Psoas muscle (tissue), 8 donors: ENCODE results near the gene BATF. TPM values are rescaled to one million over a fixed set of nuclear protein-coding genes. Genes with fewer than 3 reads are reported as not detected.
A peak's percentile ranks its signal among the peaks of the same experiment; 100 is the strongest.
"Not testable (repeated sequence)": the region's sequence is repeated elsewhere in the genome, so short reads cannot be mapped to it uniquely, and the experiment has no call there.

Experiments
- ATAC-seq, 4 donors: fragments of 200-7000 bp; cut with Tn5 transposase; one replicate each; pipeline ENCODE4 v1.9.1; 2020; ENCODE audit warnings: moderate library complexity in 3 of 4, mild to moderate bottlenecking in 2 of 4
- DNase-seq, 2 donors: peaks; one replicate each; pipeline ENCODE4 v3.0.0-alpha.2; 2020
- H3K27ac ChIP-seq: fragments of 200-600 bp; one replicate; pipeline ENCODE4 v1.8.0; 2022
- H3K27me3 ChIP-seq, 3 donors: fragments of 200-600 bp in 1 of 3; one replicate each; pipeline versions ENCODE4 v1.6.1 to v1.8.0; 2013 to 2022; ENCODE audit warnings: low read length in 2 of 3, mild to moderate bottlenecking in 2 of 3, moderate library complexity in 1 of 3; ENCODE audit not compliant: insufficient read depth in 3 of 3
- H3K36me3 ChIP-seq, 2 donors: fragments of 200-600 bp in 1 of 2; one replicate each; pipeline versions ENCODE4 v1.6.1 to v1.8.0; 2013 to 2022; ENCODE audit warnings: low read depth in 1 of 2, mild to moderate bottlenecking in 1 of 2, moderate library complexity in 1 of 2; ENCODE audit not compliant: insufficient read depth in 1 of 2
- H3K4me1 ChIP-seq: fragments of 200-600 bp; one replicate; pipeline ENCODE4 v1.8.0; 2022
- H3K4me3 ChIP-seq: fragments of 200-600 bp; one replicate; pipeline ENCODE4 v1.8.0; 2022; ENCODE audit warnings: mild to moderate bottlenecking
- H3K9me3 ChIP-seq: fragments of 200-600 bp; one replicate; pipeline ENCODE4 v1.8.0; 2022
- WGBS, 3 donors: extraction: QIAGEN DNeasy Blood & Tissue Kit; methylation state at CpG; one replicate each; pipeline versions ENCODE4 v1.1.6 to v1.1.7; 2013; 5-methylcytosine and 5-hydroxymethylcytosine counted together
- intact Hi-C, 2 donors: fragments of 100-400 bp; cut with DNase I; formaldehyde crosslinking; loops; one replicate each; pipeline versions ENCODE4 v1.11.0 to v1.14.2; 2022
- long read RNA-seq, 2 donors: library from polyadenylated mRNA; unstranded; transcript quantifications; one replicate each; pipeline ENCODE4 v2.0.0, GENCODE V29; 2021
- polyA plus RNA-seq, 3 donors: library from polyadenylated mRNA; stranded (reverse); fragments of 200-250 nt; gene quantifications; one replicate each; pipeline ENCODE4 v1.2.3, GENCODE V29; 2013
- total RNA-seq, 4 donors: library from RNA; stranded (reverse); fragmentation: NEBNext Ultra II Directional in 2 of 4; extraction: Animal tissue kit (Norgen Biotek cat#: 25700) in 2 of 4; gene quantifications; one replicate each; pipeline versions ENCODE4 v1.2.1 to v1.2.4, GENCODE V29; 2021 to 2023
- TF ChIP-seq, protein P1 (sequence below): fragments of 200-600 bp; IDR thresholded peaks from one replicate; pipeline ENCODE4 v1.8.0; 2022; ENCODE audit warnings: antibody characterized with exemption
- donor health status: healthy with polysubstance abuse.
- donor health status: DM: no; HTN: no; CAD: no; lungs with moderate emphysema.
- donor health status: Bipolar disorder and iron deficiency.
- donor health status: healthy.
- donor health status: DM: yes; HTN: yes; CAD: no.
- donor health status: DM: no; HTN: no; CAD: no.
- donor health status: DM: no; HTN: no; CAD: no.
- donor health status: DM: yes; HTN: yes; CAD: no.

The BATF gene, protein sequence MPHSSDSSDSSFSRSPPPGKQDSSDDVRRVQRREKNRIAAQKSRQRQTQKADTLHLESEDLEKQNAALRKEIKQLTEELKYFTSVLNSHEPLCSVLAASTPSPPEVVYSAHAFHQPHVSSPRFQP
- total RNA-seq (under 1 TPM in 3 of 4 donors, not detected in 1; 0.58 to 0.77 (median 0.76) TPM), polyA plus RNA-seq (under 1 TPM; 0.29 to 0.86 (median 0.70) TPM)
- long read RNA-seq, donor 1, partial matches to known transcripts, result 0 of 2 reads
- long read RNA-seq, donor 1, other reads (novel, unspliced or antisense), result 1 of 2 reads
- long read RNA-seq, donor 2, result 0 reads

DNA sequence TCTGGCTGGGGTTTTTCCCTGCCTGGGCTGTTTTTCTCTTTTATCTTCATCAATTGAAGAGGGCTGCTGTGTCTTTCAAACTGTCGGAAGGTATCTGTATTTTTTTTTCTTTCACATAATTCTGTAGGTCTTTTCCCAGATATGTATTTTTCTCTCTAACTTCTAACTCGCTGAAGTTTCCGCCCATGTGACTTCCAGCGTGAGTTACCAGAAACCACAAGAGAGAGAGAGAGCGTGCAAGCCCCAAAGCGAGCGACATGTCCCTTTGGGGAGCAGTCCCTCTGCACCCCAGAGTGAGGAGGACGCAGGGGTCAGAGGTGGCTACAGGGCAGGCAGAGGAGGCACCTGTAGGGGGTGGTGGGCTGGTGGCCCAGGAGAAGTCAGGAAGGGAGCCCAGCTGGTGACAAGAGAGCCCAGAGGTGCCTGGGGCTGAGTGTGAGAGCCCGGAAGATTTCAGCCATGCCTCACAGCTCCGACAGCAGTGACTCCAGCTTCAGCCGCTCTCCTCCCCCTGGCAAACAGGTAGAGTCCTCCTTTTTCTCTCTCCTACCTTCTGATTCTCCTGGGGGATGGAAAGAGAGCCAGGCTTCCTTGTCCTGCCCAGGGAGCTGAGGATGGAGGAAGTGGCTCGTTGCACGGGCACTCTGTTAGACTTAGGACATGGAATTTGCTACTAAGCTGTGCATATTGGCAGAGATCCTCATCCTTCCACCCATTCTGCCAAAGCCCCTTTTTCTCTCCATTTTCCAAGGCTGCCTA lies at the start of gene BATF:
Gene BATF, plus strand, starts transcription at position 246 of the 759 bp plus-strand sequence. Its CDS starts 214 bp downstream, at position 460.
- intact Hi-C loops, result no loop called here
- no peaks in the 10 kb centered on the region for H3K36me3 ChIP-seq
- TF ChIP-seq, protein P1, sequence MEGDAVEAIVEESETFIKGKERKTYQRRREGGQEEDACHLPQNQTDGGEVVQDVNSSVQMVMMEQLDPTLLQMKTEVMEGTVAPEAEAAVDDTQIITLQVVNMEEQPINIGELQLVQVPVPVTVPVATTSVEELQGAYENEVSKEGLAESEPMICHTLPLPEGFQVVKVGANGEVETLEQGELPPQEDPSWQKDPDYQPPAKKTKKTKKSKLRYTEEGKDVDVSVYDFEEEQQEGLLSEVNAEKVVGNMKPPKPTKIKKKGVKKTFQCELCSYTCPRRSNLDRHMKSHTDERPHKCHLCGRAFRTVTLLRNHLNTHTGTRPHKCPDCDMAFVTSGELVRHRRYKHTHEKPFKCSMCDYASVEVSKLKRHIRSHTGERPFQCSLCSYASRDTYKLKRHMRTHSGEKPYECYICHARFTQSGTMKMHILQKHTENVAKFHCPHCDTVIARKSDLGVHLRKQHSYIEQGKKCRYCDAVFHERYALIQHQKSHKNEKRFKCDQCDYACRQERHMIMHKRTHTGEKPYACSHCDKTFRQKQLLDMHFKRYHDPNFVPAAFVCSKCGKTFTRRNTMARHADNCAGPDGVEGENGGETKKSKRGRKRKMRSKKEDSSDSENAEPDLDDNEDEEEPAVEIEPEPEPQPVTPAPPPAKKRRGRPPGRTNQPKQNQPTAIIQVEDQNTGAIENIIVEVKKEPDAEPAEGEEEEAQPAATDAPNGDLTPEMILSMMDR, result no peak
- H3K9me3 ChIP-seq, result no peaks in the 10 kb centered on the region
- no peaks in the 10 kb centered on the region for H3K4me1 ChIP-seq
- DNase-seq, result no peak
- no peaks in the 10 kb centered on the region for H3K27me3 ChIP-seq
- WGBS, 3 donors, result 72 to 74% (median 74%) methylated on average over 13 of the region's 13 CpGs
- no peak within 1 kb of the TSS for H3K27ac ChIP-seq
- peak within 1 kb of the TSS; percentile 44 for H3K4me3 ChIP-seq
- no peak for ATAC-seq

DNA sequence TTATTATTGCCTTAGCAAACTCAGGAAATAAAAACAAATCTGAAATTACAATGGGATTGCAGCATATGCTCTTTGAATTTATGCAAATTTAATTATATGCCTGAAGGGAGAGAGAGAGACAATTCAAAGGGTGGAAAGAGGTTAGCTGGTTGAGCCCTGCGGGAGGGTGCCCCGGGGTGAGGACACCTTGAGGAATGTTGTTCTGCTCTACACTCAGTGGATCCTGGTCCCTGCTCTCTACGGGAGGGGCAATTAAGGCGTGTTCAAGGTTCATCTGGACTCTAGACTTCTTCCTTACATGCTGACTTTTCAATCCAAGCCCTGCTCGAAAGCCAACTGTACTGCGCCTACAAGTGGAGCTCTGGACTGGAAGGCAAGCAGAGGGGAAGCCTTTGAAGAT lies 48.1 kb upstream of the BATF start:
- not testable (repeated sequence) for H3K27me3 ChIP-seq, H3K27ac ChIP-seq, H3K9me3 ChIP-seq, DNase-seq, H3K4me3 ChIP-seq
- Histone ChIP-seq H3K36me3 (peaks cover 19 to 76% of the 10 kb centered on the region in 2 donors), H3K4me1 (peaks cover 13% of the 10 kb centered on the region)
- peak in 1 of 4 donors; percentile 18 for ATAC-seq
- intact Hi-C loops, result loop anchor here in 1 of 2 donors (5.0 kb wide), 1 partner anchor 42 kb away; no protein-coding TSS in a partner anchor
- 78 to 84% (median 80%) methylated on average over 6 of the region's 6 CpGs for WGBS, 3 donors

DNA sequence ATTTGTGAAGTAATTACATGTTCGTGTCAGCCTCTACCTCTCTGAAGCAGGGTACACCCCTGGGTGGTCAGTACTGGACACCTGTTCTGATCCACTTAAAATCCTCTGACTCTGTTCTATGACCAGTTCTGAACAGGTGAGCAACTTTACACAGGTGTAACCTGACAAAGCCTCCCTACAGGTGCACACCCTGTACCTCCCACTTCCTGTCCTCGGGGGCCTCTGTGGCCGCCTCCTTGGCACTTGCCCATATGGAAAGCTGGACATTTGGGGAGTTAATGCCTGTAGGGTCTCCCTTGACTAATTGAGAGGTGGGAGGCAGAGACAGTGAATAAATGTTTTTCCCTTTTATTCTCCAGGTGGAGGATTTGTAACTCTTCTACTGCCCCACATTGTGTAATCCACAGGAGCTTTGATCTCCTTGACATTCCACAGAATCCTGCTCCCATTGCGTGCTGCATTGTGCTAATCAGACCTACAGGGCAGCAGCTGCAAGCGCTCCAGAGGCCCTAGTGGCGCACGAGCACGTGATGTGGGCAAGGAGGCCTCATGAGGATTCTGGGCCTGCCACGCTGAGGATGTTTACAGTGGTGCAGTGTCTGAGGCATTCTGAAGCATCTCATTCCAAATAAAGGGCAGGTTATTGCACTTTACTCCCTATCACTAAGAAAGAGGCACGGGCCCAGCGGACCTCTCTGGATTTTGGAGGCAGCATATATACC lies 45.8 kb upstream of the BATF start:
- 63 to 68% (median 63%) methylated on average over 11 of the region's 11 CpGs for WGBS, 3 donors
- no peaks in the 10 kb centered on the region for H3K27me3 ChIP-seq
- H3K36me3 ChIP-seq, result peaks cover 9 to 53% of the 10 kb centered on the region in 2 donors
- TF ChIP-seq, protein P1, result no peak
- intact Hi-C loops, result no loop called here
- DNase-seq (no peak), ATAC-seq (peak; percentile 17 to 64 (median 52))
- H3K27ac ChIP-seq, result no peak overlapping the region
- H3K4me3 ChIP-seq, result no peak overlapping the region
- H3K4me1 ChIP-seq, result no peaks in the 10 kb centered on the region
- no peaks in the 10 kb centered on the region for H3K9me3 ChIP-seq

DNA sequence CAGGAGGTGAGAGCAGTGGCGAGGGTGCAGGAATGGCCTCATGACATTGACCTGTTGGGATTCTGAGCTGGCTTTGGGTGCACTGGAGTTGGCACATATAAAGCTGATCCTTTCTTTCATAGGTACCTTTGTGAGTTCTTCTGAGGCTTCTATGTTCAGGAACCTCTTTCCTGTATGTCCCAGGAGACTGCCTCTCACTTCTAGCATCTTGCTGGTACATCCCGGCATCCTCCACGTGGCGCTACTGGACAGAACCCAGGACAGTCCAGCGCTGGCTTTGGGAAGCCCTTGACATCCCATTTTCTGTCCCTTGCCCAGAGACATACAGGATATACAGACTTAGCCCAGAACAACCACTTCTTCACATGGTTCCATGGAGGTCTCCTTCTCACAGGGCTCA lies 44.4 kb upstream of the BATF start:
- H3K36me3 ChIP-seq, result peaks cover 0 to 38% of the 10 kb centered on the region in 2 donors
- TF ChIP-seq, protein P1, result no peak
- H3K9me3 ChIP-seq, result no peaks in the 10 kb centered on the region
- DNase-seq (no peak), ATAC-seq (peak in 2 of 4 donors; percentile 9 to 16)
- intact Hi-C loops, result no loop called here
- no peaks in the 10 kb centered on the region for H3K27me3 ChIP-seq
- H3K27ac ChIP-seq, result no peak overlapping the region
- WGBS, 3 donors, result 88 to 90% (median 88%) methylated on average over 5 of the region's 5 CpGs
- no peaks in the 10 kb centered on the region for H3K4me1 ChIP-seq
- no peak overlapping the region for H3K4me3 ChIP-seq
